ENCODE results near the gene ANKRD40CL.

Gene ANKRD40CL

DNA sequence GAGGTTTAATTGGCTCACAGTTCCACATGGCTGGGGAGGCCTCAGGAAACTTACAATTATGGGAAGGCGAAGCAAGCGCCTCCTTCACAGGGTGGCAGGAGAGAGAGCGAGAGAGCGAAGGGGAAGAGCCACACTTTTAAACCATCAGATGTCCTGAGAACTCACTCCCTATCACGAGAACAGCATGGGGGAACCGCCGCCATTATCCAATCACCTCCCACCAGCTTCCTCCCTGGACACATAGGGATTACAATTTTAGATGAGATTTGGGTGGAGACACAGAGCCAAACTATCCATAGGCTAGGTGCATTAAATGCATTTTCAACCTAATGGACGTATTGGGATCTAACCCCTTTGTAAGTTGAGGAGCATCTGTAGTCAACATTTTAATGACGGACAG, 54.7 kb downstream of the ANKRD40CL start:
- no peak for DNase-seq (ENCODE audit: low read depth in 2 of 2)

Measured in stimulated activated CD4-positive, alpha-beta T cell treated with anti-CD3 and anti-CD28 coated beads, Interleukin-15, amount 100 ng/mL, for 48 hours (primary cell).